Measurements from ENCODE around the gene ROBO3. TPM values are rescaled to one million over a fixed set of nuclear protein-coding genes. Genes with fewer than 3 reads are reported as not detected.

ROBO3 gene
- total RNA-seq, 1 donor from 2014 or later = 57.0 TPM

DNA sequence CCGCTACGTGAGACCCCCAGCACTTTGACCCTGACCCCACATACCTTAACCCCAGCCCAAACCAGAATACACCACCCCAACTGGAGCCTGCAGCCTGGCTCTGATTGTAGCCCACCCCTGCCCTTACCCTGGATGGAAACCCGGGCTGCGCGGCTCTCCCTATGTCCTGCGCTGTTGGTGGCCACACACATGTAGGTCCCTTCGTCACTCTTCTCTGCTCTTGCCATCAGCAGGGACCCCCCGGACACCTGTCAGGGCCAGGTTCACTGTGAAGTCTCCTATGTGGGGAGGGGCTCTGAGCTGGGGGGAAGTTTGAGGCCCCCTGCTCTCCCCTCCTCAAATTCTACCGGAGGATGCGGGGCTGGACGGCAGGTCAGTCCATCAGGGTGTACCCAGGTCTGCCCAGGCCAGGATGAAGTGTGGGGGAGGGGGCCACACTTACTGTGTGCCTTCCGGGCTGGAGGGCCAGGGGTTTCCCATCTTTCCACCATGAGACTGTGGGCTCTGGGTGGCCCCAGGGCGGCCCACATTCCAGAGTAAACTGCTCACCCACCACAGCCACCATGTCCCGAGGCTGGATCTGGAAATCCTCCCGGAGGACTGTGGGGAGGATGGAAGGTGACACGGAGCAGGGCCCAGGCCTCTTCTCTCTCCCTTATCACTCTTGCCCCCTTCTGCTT lies 31.0 kb downstream of the ROBO3 start:
- no peak for DNase-seq (ENCODE audit: low read depth)
- no peaks in the 10 kb centered on the region for H3K27me3 ChIP-seq (ENCODE audit: control insufficient read depth, insufficient read depth, low read length)
- H3K4me3 ChIP-seq (ENCODE audit: low read depth, low read length) = no peak overlapping the region
- no peaks in the 10 kb centered on the region for H3K36me3 ChIP-seq (ENCODE audit: control insufficient read depth, insufficient read depth, low read length)
- TF ChIP-seq, protein P1, sequence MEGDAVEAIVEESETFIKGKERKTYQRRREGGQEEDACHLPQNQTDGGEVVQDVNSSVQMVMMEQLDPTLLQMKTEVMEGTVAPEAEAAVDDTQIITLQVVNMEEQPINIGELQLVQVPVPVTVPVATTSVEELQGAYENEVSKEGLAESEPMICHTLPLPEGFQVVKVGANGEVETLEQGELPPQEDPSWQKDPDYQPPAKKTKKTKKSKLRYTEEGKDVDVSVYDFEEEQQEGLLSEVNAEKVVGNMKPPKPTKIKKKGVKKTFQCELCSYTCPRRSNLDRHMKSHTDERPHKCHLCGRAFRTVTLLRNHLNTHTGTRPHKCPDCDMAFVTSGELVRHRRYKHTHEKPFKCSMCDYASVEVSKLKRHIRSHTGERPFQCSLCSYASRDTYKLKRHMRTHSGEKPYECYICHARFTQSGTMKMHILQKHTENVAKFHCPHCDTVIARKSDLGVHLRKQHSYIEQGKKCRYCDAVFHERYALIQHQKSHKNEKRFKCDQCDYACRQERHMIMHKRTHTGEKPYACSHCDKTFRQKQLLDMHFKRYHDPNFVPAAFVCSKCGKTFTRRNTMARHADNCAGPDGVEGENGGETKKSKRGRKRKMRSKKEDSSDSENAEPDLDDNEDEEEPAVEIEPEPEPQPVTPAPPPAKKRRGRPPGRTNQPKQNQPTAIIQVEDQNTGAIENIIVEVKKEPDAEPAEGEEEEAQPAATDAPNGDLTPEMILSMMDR (IDR thresholded peaks at IDR 0.05; ENCODE audit: insufficient read depth, low read length, poor library complexity, severe bottlenecking) = no peak

DNA sequence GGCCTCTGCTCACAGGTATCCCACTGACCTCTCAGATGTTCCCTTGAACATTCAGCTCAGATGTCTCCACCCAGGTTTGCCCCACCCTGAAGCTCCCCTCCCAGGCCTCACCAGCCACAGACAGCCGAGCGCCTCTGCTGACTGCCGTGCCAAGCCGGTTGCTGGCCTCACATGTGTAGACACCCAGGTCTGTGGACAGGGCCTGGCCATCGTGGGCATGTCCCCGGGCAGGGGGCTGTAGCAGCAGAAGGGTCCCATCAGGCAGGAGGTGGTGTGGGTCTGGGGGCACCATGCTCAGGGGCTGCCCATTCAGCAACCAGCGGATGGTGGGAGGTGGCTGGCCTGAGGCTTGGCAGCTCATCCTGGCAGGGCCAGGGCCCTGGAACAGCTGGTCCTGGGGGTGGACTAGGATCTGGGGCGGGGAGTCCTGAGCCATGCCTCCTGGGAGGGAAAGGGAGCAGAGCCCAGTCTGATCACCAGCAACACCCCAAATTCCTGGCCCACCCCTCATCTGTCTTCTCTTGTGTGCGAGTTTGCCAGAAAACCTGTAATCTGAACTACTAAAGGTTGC lies 31.7 kb downstream of the ROBO3 start:
- no peak for DNase-seq (ENCODE audit: low read depth)
- H3K27me3 ChIP-seq (ENCODE audit: control insufficient read depth, insufficient read depth, low read length) = no peaks in the 10 kb centered on the region
- no peak overlapping the region for H3K4me3 ChIP-seq (ENCODE audit: low read depth, low read length)
- no peaks in the 10 kb centered on the region for H3K36me3 ChIP-seq (ENCODE audit: control insufficient read depth, insufficient read depth, low read length)
- TF ChIP-seq, protein P1 (IDR thresholded peaks at IDR 0.05; ENCODE audit: insufficient read depth, low read length, poor library complexity, severe bottlenecking) = no peak

DNA sequence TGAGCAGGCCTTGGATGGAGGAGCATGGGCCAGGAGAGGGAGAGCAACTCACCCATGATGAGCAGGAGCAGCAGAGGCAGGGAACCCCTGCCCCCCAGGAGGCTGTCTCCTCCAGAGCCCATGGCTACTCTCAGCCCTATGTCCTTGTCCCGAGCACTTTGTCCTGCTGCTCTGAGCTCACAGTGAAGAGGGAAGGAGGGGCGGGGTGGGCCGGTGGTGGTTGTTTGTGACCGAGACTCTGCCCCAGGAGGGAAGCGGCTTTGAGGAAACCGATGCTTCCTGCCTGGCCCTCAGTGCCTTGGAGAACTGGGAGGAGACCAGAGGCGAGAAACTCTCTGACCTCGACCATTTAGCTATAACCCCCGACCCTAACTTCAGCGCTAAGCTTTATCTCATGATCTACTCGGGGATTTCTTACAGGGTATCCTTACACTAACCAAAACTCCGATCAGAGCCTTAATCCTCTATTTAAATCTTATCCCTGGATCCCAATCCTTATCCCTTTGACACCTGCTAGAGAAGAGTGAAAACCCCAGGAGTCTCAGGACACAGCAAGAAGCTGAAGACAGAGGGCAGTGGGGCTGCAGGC lies 32.5 kb downstream of the ROBO3 start, which contains the start of gene ROBO4:
Gene ROBO4, minus strand, starts transcription at position 192 of the 589 bp plus-strand sequence. Its CDS starts 70 bp downstream, at position 122.
- no peaks in the 10 kb centered on the region for H3K36me3 ChIP-seq (ENCODE audit: control insufficient read depth, insufficient read depth, low read length)
- DNase-seq (ENCODE audit: low read depth) = no peak
- no peaks in the 10 kb centered on the region for H3K27me3 ChIP-seq (ENCODE audit: control insufficient read depth, insufficient read depth, low read length)
- H3K4me3 ChIP-seq (ENCODE audit: low read depth, low read length) = no peak within 1 kb of the TSS
- TF ChIP-seq, protein P1 (IDR thresholded peaks at IDR 0.05; ENCODE audit: insufficient read depth, low read length, poor library complexity, severe bottlenecking) = peak; percentile 6

DNA sequence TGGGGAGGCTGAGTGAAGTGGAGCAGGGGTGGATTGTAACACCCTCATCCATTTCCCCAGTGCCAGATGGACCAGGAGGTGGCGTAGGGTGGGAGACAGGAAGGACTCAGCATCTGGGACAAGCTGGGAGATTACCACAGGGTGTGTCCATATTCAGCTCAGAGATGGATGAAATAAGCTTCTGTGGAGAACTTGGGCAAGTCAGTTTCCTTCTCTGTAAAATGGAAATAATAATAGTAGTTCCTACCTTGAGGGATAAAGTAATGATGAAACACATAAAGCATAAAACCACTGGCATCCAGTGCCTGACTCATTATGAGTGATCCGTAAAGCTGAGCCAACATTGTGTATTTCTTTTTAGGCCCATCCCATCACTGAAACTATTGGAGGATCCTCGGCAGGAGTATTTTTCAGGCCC lies 33.0 kb downstream of the ROBO3 start:
- H3K4me3 ChIP-seq (ENCODE audit: low read depth, low read length) = no peak overlapping the region
- no peaks in the 10 kb centered on the region for H3K36me3 ChIP-seq (ENCODE audit: control insufficient read depth, insufficient read depth, low read length)
- TF ChIP-seq, protein P1 (IDR thresholded peaks at IDR 0.05; ENCODE audit: insufficient read depth, low read length, poor library complexity, severe bottlenecking) = no peak
- DNase-seq (ENCODE audit: low read depth) = peak; percentile 67
- no peaks in the 10 kb centered on the region for H3K27me3 ChIP-seq (ENCODE audit: control insufficient read depth, insufficient read depth, low read length)

DNA sequence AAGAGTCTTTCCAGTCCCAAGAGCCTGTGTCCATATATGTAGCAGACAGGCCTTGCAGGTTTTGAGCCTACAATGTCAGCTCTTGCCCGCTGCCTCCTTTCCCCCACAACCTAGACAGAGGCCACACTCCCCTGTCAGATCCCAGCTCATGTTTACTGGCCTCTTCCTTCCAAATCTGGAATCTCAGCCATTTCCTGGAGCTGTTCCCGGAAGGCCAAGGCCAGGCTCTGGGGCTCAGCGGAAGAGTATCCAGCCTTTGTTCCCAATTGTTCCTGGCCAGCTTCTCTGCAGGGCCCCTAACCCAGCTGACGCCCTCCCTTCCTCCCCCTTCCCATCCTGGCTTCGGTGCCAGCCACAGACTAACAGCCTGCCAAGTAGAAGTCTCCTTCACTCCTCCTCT lies 33.5 kb downstream of the ROBO3 start:
- Histone ChIP-seq H3K27me3 (ENCODE audit: control insufficient read depth, insufficient read depth, low read length) (no peaks in the 10 kb centered on the region), H3K36me3 (ENCODE audit: control insufficient read depth, insufficient read depth, low read length) (no peaks in the 10 kb centered on the region), H3K4me3 (ENCODE audit: low read depth, low read length) (no peak overlapping the region)
- TF ChIP-seq, protein P1 (IDR thresholded peaks at IDR 0.05; ENCODE audit: insufficient read depth, low read length, poor library complexity, severe bottlenecking) = no peak
- no peak for DNase-seq (ENCODE audit: low read depth)

Data from kidney epithelial cell (primary cell).